ENCODE data around the gene PARD6B. TPM values are rescaled to one million over a fixed set of nuclear protein-coding genes. Genes with fewer than 3 reads are reported as not detected.

The PARD6B gene
- total and polyA plus RNA-seq, 2 of the 13 experiments (the other 11 are each of a cell fraction or from before 2014, with no cell fraction given): 6.9 to 22.2 TPM

- TF ChIP-seq THRA (CRISPR knock-in tag; IDR thresholded peaks at IDR 0.05; ENCODE audit: borderline replicate concordance) (peak; percentile 6; the same call in 1 of the 2 replicates), ZNF878 (CRISPR knock-in tag; IDR thresholded peaks at IDR 0.05) (0 out of 2 replicates have a peak, but pooled peaks have one; percentile 41), ELF3 (CRISPR knock-in tag; IDR thresholded peaks at IDR 0.05) (peak; percentile 8; the same call in 1 of the 2 replicates), ZNF124 (CRISPR knock-in tag; IDR thresholded peaks at IDR 0.05) (0 out of 2 replicates have a peak, but pooled peaks have one; percentile 25), CTCF (CRISPR knock-in tag; IDR thresholded peaks at IDR 0.05) (0 out of 2 replicates have a peak, but pooled peaks have one; percentile 5), ZBTB43 (CRISPR knock-in tag; conservative IDR thresholded peaks at IDR 0.05) (no peak), ZNF777 (CRISPR knock-in tag; IDR thresholded peaks at IDR 0.05) (no peak; the same call in 1 of the 2 replicates), ZKSCAN5 (CRISPR knock-in tag; IDR thresholded peaks at IDR 0.05) (no peak), SAP130 (CRISPR knock-in tag; IDR thresholded peaks at IDR 0.05; ENCODE audit: low read depth) (peak; percentile 36; the same call in 1 of the 2 replicates), AGO2 (optimal IDR thresholded peaks at IDR 0.05; ENCODE audit: low read depth, low read length) (peak; percentile 14), ARID2 (CRISPR knock-in tag; IDR thresholded peaks at IDR 0.05; ENCODE audit: borderline replicate concordance) (peak; percentile 76; the same call in 1 of the 2 replicates), PHF20 (CRISPR knock-in tag; IDR thresholded peaks at IDR 0.05) (no peak), DDIT3 (CRISPR knock-in tag; IDR thresholded peaks at IDR 0.05) (no peak), TFE3 (CRISPR knock-in tag; IDR thresholded peaks at IDR 0.05) (peak; percentile 37; the same call in 1 of the 2 replicates), AFF4 (CRISPR knock-in tag; IDR thresholded peaks at IDR 0.05) (peak; percentile 54; the same call in 1 of the 2 replicates), CREB3 (CRISPR knock-in tag; IDR thresholded peaks at IDR 0.05) (no peak), TBP (CRISPR knock-in tag; IDR thresholded peaks at IDR 0.05) (no peak)
Measured at GRCh38 chr20:50731930-50732690, 730 bp downstream of the PARD6B start (continued).

Data from HepG2 (cell line).